Measurements from ENCODE around the gene ARL3.
"Not testable (repeated sequence)": the region's sequence is repeated elsewhere in the genome, so short reads cannot be mapped to it uniquely, and the experiment has no call there.

Gene ARL3

DNA sequence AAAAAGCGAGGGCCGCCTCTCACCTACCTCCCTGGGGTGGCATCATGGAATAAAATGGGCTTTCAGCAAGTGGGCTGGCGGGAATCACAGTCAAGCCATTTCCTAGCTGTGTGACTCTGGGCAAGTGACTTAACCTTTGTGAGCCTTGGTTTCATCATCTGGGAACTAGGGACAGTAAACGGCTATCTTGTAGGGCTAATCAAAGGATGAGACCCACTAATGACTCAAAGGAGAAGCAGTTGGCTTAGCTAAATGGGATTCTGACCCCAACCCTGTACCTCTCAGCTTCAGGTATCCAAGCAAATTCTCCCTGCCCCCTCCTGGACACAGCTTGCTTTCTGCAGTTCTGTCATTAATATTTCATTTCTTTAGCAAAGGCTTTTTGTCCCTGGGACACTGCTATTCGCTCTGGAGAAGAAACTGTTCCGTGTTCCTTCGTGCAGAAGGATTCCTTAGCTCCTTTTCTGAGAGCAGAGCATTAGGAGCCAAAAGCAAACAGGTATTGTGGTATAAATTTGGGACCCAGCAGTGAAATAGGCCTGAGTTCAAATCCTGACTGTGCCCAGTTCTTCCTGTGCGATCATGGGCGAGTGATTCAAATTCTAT is 44.0 kb downstream of the ARL3 start:
- no peak for DNase-seq

DNA sequence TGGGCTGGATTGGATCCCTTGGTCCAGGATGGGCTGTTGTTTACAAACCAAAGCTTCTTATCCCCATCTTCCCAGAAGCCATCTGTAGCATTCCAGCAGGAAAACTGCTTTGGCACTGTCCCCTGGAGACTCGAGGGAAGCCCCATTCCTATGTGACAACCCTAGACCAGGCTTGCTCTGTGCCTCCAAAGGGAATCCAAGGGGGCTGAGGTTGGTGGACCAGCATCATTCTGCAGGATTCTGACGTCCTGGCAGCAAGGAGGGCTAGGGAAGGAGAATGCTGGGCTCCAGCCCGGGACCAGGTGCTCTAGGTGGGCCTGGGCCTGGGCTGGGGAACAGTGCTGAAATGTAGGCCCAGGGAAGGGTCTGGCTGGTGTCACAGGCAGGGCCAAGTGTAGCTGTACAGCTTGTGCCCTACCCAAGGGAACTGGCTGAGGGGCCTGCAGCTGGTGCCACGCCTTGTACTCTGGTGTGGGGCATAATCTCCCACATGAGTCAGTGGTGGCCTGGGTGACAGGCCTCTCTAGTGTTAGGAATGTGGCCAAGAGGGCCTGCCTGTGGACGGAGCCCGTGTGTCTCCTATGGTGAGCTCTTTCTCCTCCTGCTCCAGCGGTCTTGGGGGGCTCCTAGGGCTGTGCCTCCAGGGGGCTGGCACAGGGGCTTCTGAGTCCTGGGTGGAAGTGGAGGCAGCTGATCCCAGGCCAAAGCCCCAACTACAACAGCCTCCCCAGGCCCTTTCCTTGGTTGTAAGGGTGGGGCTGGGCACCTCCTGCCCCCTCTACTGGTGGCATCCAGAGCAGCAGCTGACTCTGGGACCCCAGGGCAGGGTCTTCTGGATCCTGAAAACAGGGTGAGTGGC is 44.8 kb downstream of the ARL3 start:
- no peak for DNase-seq

DNA sequence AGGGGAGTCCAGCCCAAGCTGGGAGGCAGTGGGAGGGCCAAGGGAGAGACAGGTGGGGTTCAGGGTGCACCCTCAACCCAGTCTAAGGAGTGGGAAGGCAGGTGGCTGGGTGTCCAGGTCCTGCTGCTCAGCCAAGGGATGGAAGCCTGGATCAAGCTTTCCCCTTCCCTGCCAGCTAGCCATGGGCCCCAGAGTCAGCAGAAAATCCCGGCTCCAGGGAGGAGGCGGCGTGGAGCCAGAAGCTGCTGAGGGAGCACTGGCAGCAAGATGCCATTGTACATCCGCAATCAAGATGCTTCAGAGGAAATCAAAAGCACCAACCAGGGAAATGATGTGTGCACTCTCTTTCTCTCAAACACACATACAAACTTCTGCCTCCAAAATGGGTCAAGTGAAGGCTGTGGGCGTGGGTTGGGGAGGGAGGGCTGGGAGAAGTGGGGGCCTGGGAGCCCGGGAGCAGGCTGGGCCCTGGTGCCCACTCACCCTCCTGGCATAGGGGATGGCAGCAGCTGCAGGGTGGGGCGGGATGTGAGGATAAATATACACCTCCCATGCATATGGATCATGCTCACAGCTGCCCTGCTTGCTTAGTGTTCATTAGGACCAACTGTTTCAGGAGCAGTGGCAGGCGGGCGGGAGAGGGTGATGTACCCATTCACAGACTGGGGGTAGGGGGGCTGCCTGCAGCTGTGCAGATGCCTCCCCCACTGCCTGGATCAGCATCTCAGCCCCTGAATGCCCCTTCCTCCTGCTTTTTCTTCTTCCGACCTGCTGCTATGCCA is 45.7 kb downstream of the ARL3 start:
- no peak for DNase-seq

DNA sequence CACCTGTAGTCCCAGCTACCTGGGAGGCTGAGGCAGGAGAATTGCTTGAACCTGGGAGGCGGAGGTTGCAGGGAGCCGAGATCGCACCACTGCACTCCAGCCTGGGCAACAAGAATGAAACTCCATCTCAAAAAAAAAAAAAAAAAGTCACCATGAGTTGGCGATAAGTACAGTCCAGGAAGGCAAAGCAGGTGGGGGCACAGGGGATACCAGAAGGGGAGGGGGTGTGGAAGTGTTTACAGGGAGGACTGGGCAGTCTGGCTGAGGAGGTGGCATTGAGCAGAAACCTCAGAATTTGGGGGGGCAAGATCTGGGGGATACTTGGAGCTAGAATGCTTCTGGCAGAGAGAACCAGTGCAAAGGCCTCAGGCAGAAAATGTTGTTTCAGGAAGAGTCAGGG is 46.8 kb downstream of the ARL3 start:
- not testable (repeated sequence) for DNase-seq

DNA sequence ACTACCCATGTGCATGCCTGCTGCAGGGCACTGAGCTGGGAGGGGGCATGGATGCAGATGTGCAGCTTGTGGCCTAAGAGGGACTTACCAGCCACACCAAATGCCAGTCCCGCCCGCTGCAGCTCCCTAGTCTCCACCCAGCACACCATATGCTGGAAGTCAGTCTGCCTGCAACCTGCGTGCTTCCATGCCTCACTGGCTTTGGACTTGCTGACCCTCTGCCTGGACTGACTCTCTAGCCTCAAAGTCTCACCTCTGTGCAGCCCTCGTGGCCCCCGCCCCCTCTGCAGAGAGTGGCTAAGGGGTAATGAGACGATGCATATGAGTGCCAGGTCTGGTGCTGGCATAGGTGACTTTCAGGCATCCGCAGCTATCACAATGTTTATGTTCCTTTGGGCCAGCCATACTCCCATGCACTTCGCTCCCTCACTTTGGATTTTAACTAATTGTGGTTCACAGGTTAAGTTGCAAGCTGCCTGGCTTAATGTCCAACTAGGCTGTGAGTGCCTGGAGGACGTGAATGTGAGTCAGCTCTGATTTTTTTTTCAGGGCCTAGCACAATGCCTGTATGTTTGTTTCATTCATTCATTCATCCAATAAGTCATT is 48.2 kb downstream of the ARL3 start:
- DNase-seq, result no peak

DNA sequence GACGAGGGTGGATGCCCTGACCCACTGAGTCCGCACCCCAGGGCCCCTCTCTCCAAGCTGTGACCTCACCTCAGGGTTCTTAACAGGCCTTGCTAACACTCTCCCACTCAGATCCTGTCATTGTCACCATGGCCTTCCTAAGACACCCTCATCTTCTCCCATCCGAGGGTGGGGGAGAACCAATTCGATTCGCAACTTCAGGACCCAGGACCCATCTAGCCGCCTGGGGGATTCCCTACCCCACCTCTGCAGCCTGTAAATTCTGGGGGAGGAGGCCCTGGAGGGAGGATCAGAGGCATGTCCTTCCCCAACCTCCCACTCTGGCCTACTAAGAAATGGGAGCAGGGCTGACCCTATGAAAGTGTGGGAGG is 52.6 kb downstream of the ARL3 start:
- DNase-seq, result no peak

DNA sequence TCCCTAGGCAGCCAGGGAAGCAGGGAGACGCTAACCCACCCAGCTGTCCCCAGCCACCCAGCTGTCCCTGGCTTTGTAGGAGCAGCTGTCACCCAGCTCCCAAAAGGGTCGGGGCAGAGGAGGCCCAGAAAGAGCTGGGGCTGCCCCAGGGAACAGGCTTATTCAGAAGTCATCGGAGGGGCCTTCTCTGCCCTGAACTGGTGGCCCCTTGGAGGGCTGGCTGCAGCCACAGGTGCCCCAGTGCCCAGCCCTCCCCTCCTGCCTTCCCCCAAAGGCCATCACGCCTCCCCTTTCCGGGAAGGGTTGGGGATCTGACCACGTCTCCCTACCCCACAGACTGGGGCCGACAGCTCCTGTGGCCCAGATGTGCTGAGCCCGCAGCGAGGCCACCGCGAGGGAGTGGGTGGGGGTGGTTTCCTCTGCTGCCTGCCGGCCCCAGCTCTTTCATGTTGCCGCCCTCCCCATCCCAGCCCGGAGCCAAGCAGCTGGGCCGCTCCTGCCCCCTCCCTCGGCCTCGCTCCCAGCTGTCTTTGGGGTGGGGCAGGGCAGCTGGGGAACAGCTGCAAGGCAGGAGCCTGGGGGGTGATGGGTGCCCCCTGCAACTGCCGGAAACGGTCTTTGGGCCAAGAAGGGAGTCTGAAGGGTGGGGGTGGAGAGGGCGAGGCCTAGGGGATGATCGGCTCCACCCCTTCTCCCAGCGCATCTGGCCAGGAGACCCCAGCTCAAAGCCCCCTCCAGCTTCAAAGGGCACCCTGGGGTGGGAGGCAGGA is 53.1 kb downstream of the ARL3 start:
- no peak for DNase-seq

DNA sequence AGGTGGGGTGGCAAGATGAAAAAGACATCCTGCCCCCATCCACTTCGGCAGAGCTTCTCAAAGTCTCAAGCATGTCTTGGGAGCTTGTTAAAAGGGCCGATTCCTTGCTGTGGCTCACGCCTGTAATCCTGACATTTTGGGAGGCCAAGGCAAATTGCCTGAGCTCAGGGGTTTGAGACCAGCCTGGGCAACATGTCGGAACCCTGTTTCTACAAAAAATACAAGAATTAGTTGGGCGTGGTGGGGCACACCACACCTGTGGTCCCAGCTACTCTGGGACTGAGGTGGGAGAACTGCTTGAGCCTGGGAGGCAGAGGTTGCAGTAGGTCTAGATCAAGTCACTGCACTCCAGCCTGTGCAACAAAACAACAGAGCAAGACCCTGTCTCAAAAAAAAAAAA is 55.4 kb downstream of the ARL3 start:
- no peak for DNase-seq

DNA sequence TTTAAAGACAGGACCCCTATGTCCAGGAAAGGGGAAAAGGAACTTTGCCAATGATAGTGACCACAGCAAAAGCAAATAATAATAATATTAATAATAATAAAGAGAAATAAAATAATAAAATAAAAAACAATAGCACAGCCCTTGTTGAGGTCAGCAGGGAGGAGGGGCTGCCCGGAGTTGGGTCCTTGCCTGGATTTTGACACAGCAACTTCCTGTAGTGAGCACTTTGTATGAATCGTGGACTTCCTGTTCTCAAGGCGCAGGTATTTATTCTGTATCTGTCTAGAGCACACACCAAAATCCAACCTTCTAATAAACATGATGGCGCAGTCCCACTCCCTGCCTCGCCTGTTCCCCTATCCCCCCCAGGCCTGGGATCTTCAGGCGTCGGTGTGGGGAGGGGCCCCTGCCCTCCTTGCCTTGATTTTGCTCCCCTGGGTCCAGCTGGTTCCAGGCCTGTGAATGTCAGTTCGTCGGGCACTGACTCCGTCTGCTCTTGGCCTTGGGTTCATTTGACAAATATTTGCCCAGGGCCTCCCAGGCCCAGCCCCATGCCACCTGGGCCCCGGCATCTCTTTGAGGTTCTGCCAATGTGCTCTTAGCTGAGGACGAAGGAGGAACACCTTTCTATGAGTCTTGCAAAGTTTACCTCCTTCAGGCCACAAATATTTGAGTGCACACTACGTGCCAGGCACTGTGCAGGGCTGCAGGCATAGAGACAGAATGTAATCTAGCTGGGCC is 56.0 kb downstream of the ARL3 start:
- DNase-seq, result no peak

DNA sequence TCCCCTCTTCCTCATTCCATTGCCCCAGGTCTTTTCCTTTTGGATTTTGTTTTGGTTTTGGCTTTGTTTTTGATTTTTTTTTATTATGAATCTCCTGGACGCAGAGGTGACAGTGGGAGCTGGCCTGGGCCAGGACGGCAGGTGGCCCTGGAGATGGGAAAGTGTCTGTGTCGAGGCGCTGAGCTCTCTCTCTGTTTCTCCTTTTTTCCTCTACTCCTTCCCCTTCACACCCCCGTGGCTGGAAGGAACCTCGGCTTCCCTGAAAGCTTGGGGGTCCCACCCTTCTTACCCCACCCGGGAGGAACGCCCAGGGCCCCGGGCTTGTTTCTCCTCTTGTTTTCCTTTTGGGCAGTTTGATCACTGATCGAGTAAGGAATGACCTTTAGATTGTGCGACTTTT is 56.7 kb downstream of the ARL3 start:
- no peak for DNase-seq

DNA sequence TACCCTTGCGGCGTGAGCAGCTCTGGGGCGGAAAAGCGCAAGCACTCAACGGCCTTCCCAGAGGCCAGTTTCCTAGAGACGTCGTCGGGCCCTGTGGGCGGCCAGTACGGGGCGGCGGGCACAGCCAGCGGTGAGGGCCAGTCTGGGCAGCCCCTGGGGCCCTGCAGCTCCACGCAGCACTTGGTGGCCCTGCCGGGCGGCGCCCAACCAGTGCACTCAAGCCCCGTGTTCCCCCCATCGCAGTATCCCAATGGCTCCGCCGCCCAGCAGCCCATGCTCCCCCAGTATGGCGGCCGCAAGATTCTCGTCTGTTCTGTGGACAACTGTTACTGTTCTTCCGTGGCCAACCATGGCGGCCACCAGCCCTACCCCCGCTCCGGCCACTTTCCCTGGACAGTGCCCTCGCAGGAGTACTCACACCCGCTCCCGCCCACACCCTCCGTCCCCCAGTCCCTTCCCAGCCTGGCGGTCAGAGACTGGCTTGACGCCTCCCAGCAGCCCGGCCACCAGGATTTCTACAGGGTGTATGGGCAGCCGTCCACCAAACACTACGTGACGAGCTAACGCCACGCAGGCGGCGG is 57.3 kb downstream of the ARL3 start:
- no peak for DNase-seq

DNA sequence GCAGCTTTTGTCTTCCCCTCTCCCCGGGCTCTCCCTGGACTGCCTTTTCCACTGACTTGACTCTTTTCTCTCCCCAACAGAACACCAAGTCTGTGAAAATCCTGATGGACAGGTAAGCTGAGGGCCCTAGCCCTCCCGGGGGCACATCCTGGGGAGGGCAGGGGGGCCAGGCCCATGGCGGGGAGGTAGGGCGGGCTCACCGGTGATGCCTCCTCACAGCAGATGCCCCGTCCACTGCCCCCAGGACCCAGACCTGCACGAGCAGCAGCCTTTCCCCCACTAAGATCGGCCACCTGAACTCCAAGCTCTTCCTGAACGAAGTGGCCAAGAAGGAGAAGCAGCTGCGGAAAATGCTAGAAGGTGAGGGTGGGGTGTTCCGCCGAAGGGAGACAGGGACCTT is 58.2 kb downstream of the ARL3 start:
- DNase-seq, result no peak

DNA sequence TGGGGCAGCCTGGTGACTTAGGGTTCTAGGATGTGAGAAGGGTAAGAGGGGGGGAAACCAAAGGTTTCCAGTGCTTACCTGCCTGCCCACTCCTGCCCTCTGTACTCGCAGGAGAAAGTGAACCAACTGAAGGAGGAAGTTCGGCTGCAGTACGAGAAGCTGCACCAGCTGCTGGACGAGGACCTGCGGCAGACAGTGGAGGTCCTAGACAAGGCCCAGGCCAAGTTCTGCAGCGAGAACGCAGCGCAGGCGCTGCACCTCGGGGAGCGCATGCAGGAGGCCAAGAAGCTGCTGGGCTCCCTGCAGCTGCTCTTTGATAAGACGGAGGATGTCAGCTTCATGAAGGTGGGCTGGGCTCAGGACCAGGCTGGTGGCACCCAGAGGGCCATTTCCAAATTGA is 59.2 kb downstream of the ARL3 start:
- DNase-seq, result no peak

DNA sequence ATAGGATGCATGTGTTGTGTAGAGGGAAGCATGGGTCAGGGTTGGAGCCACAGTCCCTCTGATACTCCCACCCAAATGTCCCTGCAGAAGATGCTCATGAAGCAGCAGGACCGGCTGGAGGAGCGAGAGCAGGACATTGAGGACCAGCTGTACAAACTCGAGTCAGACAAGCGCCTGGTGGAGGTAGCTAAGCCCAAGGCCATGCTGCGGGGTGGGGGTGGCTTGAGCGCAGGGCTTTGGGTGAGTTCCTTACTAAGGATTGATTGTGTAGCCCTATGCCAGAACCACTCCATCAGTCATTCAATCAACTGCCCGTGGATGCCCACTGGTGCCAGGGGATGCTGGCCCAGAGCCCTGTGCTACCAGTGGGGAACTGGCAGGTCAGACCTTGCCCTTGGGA is 59.6 kb downstream of the ARL3 start:
- no peak for DNase-seq

DNA sequence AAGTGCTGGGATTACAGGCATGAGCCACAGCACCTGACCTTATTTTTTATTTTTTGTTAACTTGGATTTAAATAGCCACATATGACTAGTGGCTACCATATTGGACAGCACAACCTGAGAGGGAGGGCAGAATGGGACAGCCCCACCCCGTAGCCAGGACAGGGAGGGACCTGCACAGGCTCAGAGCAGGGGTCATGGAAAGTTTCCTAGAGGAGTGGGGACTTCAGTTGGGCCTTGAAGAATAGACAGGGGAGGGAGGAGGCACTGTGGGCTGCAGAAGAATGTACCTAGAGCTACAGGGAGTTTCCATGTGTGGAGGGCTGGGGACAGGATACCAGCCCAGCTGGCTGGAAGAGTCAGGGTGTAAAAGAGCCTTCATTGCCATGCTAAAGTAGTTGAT is 61.1 kb downstream of the ARL3 start:
- no peak for DNase-seq

DNA sequence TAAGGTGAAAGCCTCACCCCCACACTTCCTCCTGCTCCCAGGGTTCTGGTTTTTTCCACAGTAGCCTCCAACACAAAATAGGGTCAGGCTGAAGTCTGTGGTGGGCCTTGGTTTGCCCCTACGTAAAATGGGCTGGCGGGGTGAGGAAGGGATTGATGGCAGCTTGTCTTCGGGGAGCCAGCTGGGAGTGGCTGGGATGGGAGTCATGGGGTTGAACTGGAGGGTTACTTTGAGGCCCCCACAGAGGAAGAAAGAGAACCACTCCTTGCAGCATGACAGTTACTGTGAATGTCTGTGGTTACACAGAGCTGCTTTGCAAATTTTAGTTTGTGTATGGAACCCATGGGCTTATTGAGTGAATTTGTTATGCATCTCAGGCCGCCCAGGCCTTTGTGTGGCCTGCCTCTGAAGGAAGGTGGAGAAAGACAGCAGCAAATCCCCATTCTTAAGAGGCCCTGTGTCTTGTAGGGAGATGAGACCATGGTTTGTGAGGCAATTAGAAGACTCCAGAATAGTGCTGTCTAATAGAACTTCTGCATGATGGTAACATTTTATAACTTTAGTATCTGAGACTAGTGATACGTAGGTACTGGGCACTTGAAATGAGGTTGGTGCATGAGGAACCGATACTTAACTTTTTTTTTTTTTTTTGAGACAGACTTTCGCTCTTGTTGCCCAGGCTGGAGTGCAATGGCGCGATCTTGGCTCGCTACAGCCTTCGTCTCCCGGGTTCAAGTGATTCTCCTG is 61.9 kb downstream of the ARL3 start:
- DNase-seq, result no peak

DNA sequence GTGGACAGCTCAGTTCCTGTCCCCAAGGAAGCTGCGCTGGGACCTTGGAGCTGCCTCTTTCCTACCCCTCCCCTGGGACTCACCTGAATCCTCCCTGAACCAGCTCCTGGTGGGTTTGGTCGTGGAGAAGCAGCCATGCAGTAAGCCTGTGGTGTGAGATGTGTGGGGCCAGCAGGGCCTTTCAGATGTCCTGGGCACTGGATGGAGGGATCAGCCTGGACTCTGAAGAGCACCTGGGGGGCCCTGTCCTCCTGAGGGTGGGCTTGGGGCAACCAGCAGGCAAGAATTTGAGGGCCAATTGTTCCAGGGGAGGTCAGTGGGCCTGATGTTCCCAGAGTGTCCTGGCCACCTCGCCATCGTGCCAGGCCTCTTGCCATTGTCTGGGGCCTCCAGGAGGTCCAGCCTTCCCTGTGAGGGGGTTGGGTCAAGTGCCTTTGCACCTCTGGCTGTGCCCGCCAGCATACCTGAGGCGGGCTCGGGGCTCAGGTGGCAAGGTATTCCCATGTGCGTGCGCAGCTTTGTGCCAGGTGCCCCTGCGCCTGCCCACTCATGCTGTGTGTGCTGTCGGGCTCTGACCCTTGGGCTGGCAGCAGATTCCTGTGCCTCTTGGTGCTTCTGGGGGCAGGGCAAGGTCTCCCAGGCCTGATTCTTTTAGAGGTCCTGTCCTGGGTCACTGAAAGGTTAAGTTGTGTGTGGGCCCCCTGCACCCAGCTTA is 62.6 kb downstream of the ARL3 start:
- no peak for DNase-seq

DNA sequence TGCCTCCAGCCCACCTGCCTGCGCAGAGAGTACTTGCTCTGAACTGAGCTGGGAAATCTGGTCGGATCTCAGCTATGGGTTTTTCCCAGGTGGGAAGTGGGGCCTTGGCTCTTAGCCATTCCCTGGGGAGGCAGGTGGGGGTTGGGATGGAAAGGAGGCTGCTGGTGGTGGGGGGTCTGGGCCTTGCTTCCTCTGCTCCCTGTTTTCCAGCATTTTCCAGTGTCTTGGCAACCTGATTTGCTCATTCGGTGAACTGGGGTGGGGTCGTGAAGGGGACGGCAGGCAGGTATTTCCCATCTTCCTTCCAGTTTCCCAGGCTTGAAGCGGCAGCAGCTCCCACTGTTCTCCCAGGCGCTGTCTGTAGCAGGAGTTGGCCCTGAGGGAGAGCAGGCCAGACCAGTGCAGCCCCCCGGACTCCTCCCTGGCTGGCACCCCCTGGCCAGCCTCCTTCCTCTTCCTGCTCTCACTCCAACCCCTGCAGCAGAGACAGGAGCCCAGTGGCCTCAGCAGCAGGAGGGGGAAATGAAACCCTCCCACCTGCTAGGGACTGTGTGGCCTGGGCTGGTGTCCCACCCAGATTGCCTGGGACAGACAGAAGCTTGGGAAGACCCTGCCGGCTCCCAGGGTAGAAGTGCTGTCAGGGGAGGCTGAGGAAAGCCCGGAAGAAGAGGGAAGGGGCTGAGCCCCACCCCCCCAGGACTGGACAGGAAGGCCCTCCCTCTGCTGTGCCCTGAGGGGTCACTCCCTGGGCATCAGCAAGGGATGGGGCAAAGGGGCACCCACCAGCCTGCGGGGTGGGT is 63.3 kb downstream of the ARL3 start:
- no peak for DNase-seq

All from NCI-H2107 (cell line).